Fibroblast of mammary gland (primary cell): Measurements from ENCODE around the gene LHFPL2.
A peak's percentile ranks its signal among the peaks of the same experiment; 100 is the strongest.

Experiments used
- DNase-seq: peaks from one replicate; pipeline ENCODE4 v3.0.0-alpha.2; 2010; ENCODE audit warnings: low read depth
- H3K4me3 ChIP-seq: 2 replicates; pipeline ENCODE4 v1.5.1; 2011; ENCODE audit warnings: low read depth, mild to moderate bottlenecking, low read length, moderate library complexity; ENCODE audit not compliant: control insufficient read depth
- TF ChIP-seq, protein P1 (sequence below): conservative IDR thresholded peaks from 2 replicates; pipeline ENCODE4 v1.5.1; 2011; ENCODE audit warnings: low read depth, low read length, inconsistent platforms; ENCODE audit not compliant: control insufficient read depth, insufficient read depth

The LHFPL2 gene

DNA sequence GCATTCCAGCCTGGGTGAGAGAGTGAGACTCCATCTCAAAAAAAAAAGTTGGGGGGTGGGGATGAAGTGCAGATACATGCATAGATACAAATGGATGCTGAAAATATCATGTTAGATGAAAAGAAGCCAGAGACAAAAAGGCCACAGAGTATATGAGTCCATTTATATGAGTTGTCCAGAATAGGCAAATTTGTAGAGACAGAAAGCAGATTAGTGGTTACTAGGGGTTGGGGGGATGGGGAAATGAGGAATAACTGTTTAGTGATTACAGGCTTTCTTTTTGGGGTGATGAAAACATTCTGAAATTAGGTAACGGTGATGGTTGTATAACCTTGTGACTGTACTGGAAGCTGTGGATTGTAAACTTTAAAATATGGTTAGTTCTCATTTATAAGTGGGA lies 13.8 kb upstream of the LHFPL2 start:
- TF ChIP-seq, protein P1, sequence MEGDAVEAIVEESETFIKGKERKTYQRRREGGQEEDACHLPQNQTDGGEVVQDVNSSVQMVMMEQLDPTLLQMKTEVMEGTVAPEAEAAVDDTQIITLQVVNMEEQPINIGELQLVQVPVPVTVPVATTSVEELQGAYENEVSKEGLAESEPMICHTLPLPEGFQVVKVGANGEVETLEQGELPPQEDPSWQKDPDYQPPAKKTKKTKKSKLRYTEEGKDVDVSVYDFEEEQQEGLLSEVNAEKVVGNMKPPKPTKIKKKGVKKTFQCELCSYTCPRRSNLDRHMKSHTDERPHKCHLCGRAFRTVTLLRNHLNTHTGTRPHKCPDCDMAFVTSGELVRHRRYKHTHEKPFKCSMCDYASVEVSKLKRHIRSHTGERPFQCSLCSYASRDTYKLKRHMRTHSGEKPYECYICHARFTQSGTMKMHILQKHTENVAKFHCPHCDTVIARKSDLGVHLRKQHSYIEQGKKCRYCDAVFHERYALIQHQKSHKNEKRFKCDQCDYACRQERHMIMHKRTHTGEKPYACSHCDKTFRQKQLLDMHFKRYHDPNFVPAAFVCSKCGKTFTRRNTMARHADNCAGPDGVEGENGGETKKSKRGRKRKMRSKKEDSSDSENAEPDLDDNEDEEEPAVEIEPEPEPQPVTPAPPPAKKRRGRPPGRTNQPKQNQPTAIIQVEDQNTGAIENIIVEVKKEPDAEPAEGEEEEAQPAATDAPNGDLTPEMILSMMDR, result no peak

DNA sequence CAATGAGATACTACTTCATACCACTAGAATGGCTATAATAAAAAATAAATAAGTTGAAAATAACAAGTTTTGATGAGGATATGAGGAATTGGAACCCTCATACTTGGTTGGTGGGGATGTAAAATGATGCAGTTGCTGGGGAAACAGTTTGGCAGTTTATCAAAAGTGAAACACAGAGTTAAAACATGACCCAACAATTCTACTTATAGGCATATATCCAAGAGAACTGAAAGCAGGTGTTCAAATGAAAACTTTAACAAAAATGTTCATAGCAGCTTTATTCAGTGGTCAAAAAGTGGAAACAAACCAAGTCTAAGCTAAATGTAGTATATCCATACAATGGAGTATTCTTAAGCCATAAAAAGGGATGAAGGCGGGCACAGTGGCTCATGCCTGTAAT lies 13.1 kb upstream of the LHFPL2 start:
- TF ChIP-seq, protein P1, result no peak
- no peak overlapping the region for H3K4me3 ChIP-seq

More for the DNA sequence above, 13.8 kb upstream of the LHFPL2 start:
- no peak overlapping the region for H3K4me3 ChIP-seq
- DNase-seq, result no peak

DNA sequence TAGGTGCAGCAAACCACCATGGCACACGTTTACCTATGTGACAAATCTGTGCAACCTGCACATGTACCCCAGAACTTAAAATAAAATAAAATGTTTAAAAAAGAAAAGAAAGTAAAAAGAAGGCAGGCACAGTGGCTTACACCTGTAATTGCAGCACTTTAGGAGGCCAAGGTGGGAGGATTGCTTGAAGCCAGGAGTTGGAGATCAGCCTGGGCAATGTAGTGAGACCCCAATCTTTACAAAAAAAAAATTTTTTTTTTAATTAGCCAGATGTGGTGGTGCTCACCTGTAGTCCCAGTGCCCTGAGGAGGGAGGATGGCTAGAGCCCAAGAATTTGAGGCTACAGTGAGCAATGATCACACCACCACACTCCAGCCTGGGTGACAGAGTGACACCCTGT lies 12.5 kb upstream of the LHFPL2 start:
- TF ChIP-seq, protein P1, result no peak
- DNase-seq, result no peak
- H3K4me3 ChIP-seq, result no peak overlapping the region

More for the DNA sequence above, 13.1 kb upstream of the LHFPL2 start:
- DNase-seq, result no peak

DNA sequence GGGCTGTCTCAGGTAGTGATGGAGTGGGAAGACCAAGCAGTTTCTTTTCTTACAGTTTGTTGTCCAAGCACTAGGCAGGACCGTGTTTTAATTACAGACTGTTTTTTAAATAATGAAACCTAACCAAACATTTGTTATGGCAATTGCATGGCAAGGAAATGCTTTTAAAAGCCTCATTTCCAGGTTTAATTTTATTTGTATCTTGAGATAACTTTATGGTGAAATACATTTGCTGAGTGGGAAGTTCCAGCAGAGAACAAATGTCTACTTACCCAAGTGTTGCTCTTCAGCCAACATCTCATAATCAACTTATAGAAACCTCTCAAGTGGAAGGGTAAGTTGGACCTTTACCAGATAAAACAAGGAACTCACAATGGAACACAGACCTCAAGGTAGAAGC lies 11.8 kb upstream of the LHFPL2 start:
- TF ChIP-seq, protein P1, result no peak
- H3K4me3 ChIP-seq, result no peak overlapping the region
- DNase-seq, result no peak

DNA sequence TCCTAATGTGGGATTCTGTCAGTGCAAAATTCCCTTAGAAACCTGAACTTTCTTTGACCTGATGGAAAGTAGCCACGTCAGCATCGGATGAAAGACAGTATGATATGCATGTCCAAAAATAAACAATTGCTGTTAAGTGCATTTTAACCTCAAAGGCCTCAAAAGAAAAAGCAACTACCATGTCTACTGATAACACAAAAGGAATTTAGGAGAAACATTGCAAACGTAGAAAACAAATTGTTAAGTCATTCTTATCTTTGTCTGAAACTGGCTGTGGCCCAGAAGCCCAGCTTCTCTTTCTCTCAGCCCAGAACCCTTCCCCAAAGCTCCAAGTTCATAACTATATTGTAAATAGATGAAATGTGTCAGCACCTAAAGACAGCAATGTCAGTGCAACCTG lies 11.1 kb upstream of the LHFPL2 start:
- peak; percentile 48 for DNase-seq
- H3K4me3 ChIP-seq, result no peak overlapping the region
- TF ChIP-seq, protein P1, result no peak

DNA sequence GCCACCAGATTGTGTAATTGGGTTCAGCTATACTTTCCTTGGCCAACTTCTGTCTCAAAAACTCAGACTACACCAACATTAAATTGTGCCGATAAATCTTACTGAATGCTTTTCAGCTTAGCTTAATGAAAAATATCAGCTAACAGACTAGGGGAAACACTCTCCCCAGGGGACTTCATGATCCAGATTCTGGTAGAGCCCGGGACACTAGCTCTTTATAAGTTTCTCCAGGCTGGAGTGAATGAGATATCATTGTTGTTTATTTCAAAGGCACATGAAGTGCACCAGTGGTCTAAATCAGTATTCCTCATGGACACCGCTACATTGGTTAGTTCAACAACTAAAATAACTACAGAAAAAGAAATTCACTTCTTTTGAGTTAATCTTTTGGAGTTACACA lies 10.5 kb upstream of the LHFPL2 start:
- no peak for DNase-seq
- no peak overlapping the region for H3K4me3 ChIP-seq
- TF ChIP-seq, protein P1, result no peak

DNA sequence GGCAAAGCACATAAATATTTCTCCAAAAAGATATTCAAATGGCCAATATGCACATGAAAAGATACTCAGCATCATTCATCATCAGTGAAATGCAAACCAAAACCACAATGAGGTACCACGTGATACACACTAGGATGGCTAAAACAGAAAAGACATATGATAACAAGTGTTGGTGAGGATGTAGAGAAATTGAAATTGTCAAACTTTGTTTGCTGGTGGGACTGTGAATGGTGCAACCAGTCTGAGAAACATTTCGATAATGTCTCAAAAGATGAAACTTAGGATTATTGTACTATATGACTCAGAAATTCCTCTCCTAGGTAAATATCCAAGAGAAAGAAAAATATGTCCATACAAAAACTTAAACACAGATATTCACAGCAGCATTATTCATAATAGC lies 8.6 kb upstream of the LHFPL2 start:
- DNase-seq, result no peak
- TF ChIP-seq, protein P1, result no peak
- no peak overlapping the region for H3K4me3 ChIP-seq
